NCI-H2196 treated with DMSO at 0.1 percent for 48 hours (cell line): ENCODE measurements around the gene ZNF718.
"Not testable (repeated sequence)": the region's sequence is repeated elsewhere in the genome, so short reads cannot be mapped to it uniquely, and the experiment has no call there.

Experiments
- DNase-seq: peaks from one replicate; lab custom pipeline; 2025; ENCODE audit not compliant: unreplicated experiment; lab: John Stamatoyannopoulos, UW

Gene ZNF718

DNA sequence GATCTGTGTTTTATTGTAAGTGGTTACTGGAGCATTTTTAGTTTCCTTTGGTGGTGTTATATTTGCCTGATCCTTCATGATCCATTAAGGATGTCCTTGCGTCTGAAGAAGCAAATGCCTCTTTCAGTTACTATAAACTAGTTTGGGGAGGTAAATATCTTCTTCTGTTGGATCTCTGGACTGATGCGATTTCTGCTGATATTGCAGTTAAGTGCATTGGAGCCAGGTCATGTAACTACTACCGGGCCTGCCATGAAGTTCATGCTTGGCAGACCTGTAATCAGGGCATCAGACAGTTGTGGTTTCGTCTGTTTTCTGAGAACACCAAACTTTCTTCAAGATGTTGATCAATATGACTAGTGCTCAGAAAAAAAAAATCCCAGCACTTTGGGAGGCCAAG lies 22.9 kb downstream of the ZNF718 start:
- no peak for DNase-seq

- DNase-seq: no peak
Observed at GRCh38 chr4:161496-162284, 37.4 kb downstream of the ZNF718 start.

- DNase-seq: not testable (repeated sequence)
Observed at GRCh38 chr4:169640-170039, 45.3 kb downstream of the ZNF718 start.

DNA sequence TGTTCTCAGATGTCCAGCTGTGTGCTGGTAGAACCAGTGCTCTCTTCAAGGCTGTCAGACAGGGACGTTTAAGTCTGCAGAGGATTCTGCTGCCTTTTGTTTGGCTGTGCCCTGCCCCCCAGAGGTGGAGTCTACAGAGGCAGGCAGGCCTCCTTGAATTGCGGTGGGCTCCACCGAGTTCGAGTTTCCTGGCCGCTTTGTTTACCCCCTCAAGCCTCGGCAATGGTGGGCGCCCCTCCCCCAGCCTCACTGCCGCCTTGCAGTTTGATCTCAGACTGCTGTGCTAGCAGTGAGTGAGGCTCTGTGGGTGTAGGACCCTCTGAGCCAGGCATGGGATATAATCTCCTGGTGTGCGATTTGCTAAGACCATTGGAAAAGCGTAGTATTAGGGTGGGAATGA lies 47.0 kb downstream of the ZNF718 start:
- DNase-seq: not testable (repeated sequence)

DNA sequence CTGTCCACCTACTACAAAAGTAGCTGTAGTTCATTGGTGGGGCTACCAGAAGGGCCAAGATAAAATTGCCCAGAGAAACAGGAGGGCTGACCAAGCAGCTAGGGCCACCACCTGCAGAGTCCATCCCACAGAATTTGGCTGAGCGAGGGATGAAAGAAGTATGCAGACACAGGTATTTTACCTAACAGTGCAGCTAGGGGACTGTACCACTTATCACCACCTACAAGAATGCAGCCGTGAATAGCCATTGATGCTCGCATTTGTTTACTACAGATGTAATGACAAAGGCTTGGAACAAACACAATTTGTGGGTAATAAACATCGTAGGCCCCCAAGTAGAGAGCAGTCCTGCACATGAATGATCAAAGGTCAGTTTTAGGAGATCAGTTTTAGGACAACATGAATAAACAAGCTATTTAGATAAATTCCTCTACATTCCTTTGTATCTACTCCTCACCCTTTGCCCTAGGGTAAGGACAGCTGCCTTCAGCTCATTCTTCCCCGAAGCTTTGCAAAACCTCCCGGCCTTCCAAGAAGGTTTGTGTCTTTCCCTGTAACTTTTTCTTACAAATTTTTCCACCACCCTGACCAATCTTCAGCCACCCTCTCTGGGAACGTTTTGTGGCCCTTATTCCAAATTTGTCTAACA lies 49.5 kb downstream of the ZNF718 start:
- no peak for DNase-seq

DNA sequence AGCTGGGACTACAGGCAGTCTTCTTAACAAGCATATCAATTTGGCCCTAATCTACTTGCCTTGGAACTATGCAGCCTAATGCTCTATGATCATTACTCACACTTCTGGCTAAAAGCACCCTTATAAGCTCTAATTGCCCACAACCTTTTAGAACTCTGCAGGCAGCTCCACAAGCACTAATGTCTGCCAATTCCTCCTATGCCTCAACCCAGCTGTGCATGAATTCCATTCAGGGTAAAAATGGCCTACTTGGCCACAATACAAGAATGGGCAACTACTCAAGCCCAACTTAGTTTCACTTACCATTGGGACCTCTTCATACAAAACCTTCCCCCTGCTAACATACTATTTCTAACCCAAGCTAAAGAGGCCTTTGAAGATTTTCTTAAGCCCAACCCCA lies 51.7 kb downstream of the ZNF718 start:
- no peak for DNase-seq

DNA sequence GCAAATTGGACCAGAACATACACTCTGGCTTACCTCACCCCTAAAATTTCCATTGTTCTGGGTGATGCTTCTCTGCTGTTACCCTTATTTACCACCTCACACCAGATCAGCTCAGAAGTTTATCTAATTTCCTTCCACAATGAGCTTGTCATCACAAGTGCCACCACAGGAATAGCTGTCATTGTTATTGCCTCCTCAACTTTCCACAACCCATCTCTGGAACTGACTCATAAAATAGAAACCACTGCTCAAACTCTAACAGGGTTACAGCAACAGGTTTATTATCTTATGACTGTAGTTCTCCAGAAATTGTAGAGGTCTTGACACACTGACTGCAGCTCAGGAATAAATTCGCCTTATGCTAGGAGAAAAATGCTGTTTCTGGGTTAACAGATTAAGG lies 52.7 kb downstream of the ZNF718 start:
- no peak for DNase-seq

DNA sequence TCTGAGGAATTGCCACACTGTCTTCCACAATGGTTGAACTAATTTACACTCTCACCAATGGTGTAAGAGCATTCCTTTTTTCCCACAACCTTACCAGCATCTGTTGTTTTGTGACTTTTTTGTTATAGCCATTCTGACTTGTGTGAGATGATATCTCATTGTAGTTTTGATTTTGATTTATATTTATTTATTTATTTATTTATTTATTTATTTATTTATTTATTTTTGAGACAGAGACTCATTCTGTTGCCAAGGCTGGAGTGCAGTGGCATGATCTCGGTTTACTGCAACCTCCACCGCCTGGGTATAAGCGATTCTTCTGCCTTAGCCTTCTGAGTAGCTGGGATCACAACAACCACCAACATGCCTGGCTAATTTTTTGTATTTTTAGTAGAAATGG lies 57.9 kb downstream of the ZNF718 start:
- not testable (repeated sequence) for DNase-seq

DNA sequence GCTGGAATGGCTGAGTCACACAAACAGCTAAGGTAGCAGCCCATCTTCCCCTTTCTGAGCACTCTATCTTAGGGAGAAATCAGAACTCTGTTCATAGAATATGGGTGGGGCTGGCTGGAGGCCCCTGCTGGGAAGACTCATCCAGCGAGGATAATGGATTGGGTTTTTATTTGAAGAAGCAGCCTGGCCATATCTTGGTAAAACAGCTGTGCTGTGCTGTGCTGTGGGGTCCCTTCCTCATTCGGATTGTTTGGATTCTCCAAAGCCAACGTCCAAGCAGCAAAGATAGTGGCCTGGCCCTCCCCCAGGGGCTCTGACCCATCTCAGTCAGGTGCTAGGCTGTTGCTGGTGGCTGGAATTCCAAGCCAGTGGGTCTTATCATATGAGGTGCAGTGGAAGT lies 63.8 kb downstream of the ZNF718 start:
- no peak for DNase-seq

GRCh38 chr4:195159-195558 lies 70.9 kb downstream of the ZNF718 start:
- not testable (repeated sequence) for DNase-seq

- no peak for DNase-seq
Observed at GRCh38 chr4:200936-201335, 76.6 kb downstream of the ZNF718 start.

DNA sequence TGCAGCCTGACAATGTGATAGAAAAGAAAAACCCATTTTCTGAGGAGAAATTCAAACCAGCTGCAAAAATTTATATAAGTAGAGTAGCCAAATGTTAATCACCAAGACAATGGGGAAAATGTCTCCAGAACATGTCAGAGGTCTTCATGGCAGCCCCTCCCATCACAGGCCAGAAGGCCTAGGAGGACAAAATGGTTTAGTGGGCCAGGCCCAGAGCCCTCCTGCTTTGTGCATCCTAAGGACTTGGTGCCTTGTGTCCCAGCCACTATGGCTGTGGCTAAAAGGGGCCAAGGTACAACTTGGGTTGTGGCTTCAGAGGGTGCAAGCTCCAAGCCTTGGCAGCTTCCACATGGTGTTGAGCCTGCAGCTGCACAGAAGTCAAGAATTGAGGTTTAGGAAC lies 78.5 kb downstream of the ZNF718 start:
- not testable (repeated sequence) for DNase-seq

- DNase-seq: no peak
Observed at GRCh38 chr4:205097-205756, 80.9 kb downstream of the ZNF718 start.

GRCh38 chr4:206054-206453 lies 81.8 kb downstream of the ZNF718 start:
- no peak for DNase-seq

DNA sequence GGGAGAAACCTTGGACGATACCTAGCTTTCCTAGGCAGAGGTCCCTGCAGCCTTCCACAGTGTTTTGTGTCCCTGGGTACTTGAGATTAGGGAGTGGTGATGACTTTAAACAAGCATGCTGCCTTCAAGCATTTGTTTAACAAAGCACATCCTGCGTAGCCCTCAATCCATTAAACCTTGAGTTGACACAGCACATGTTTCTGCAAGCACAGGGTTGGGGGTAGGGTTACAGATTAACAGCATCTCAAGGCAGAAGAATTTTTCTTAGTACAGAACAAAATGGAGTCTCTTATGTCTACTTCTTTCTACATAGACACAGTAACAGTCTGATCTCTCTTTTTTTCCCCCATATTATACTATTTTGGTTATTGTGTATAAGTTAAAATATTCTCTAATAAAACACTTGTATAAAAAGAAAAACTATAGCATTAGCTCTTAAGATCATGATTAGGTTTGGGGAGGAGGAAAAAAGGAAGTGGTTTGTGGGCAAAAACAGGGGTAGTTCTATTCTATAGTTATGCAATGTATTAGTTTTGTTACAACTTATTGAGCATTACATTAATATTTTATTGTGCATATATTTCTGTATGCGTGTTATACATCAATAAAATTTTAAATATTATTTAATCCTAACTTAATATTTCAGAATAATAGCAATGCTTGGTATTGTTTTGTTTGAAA lies 84.3 kb downstream of the ZNF718 start:
- DNase-seq: not testable (repeated sequence)

DNA sequence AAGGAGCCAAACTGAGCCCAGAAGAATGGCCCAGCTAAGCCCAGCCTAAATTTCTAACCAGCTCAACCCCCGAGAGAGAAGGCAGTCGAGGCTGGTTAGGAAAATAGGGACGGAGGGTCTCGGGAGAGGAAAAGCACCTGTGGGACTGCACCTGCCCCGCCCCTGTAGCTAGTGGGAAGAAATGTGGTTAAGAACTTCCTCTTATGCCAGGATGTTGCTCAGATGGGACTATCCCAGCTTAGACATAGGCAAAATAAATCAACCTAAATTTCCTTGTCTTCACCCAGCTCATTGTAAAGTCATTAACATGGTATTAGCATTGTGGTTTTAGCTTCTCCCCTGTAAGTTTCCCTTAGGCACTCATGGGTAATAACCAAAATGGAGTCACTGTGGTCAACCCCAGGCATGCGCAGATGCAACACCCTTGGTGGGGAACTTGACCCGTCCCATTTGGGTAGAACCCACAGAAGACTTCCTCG lies 86.8 kb downstream of the ZNF718 start:
- no peak for DNase-seq

DNA sequence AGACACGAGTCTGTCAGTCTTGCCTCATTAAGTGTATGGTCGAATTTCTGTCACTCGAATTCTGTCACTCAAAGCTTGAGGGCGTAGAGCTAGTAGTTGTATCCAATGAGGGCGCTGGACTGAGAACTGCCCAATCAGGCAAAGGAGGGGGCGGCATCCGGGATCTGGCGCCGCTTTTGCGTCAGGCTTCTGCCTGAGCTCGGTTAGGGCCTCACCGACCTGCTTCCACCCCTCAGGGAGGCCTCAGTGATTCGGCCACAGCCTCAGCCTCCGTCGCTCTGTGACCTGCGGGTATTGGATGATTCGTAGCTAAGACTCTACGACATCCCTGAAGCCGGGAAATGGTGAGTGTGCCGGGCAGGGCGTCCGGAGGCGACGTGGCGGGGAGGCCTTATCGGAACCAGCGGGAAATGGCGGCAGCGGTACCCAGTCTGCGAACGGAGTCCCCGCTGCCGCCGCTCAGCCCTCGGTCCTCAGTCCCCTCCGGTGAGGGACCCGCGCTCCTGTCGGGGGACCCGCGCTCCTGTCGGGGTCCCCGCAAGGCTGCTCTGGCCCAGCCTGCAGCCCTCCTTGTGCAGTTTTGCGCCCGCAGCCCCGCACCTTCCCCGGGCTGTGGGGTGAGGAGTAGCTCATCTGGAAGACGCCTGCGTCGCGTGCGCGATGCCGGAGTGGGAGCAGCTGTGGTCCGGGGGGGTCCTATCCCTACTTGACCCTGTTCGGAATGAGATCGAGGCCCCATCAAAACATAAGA lies 88.3 kb downstream of the ZNF718 start:
- no peak for DNase-seq

GRCh38 chr4:213189-213535 lies 88.9 kb downstream of the ZNF718 start:
- not testable (repeated sequence) for DNase-seq
